LNCAP (cell line): ENCODE measurements around the gene XPO1.

ENCODE experiments used
- CTCF ChIP-seq: fragments of 450-650 bp; IDR thresholded peaks from 2 replicates; pipeline ENCODE4 v1.5.1; 2017; ENCODE audit warnings: mild to moderate bottlenecking

The XPO1 gene

DNA sequence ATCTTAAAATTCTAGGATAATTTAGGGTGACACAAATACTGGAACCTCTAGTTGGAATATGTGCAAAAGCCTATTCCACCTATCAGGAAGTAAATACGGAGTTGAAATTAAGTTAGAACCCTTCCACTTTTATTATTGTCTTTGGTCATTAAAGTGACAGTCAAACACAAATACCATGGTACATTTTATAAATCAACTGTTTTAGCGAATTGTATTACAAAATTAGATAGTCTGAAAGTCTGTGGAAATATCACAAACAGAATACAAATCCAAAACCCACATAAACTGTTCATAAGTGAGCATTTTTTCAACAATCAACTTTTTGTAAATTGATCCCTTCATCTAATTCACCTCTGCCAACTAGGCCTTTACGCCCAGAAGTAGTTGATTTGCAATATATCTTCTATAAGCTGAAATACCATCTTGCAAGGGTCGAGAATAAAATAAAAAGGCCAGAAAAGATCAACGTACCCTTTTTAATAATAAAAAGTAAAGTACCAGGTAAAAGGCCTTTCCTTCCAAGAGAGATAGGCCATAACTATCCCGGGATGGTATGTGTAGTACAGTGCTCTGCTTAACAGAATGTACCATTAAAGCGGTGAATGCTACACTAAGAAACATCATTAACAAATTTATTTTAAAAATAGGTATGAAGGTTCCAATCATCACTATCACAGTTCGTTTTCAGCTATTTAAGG is 68.6 kb downstream of the XPO1 start:
- no peak for TF ChIP-seq CTCF

DNA sequence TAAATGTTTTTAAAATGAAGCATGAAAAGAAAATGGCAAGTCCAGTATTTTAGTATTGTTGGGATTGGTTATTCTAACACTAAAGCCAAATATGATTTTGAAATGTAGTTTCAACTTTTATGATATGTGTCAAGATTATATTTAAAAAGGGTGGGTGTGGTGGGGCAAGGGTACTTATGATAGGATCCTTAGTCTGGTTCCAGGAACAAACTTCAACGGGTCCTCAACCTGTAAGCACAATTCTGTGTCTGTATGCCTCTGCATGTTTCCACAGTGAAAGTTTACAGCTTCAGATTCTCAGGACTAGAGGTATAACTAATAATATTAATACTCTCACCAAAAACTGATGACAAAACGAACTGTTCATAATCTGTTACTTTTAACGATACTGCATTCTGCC is 73.1 kb downstream of the XPO1 start:
- no peak for TF ChIP-seq CTCF

DNA sequence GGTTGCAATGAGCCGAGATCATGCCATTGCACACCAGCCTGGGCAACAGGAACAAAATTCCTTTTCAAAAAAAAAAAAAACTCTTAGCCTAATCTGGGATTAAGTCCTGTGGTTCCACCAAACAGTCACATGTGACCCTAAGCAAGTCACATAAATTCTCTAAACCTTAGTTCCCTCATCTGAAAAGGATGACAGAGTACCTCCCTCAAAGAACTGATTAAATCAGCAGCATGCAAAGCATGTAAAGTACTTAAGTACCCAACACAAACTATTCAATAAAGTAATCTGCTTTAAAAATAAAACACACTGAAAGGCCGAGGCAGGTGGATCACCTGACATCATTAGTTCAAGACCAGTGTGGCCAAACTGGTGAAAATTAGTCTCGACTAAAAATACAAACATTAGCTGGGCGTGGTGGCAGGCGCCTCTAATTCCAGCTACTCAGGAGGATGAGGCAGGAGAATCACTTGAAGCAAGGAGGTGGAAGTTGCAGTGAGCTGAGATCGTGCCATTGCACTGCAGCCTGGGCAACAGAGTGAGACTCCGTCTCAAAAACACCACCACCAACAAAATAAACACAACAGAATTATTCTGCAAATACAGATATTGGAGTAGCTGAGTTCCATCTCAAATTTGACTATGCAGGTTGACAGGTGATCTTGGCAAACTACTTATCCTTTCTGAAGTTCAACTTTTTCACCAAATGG is 74.2 kb downstream of the XPO1 start:
- TF ChIP-seq CTCF: no peak

DNA sequence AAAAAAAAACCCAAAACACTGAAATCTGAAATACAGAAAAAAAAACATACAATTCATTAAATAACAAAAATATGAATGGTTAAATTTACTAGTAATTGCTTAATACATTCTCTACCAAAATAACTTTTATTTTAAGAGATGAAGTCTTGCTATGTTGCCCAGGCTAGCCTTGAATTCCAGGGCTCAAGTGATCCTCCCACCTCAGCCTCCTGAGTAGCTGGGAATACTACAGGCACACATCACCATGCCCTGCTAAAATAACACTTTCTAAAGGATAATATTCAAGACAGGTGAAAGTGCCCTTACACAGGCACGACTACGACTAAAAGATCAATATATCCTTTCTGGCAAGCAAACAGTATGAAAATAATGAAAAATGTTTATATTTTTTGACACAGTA is 76.8 kb downstream of the XPO1 start:
- no peak for TF ChIP-seq CTCF

- TF ChIP-seq CTCF: no peak
Measured at GRCh38 chr2:61460163-61460562, 78.0 kb downstream of the XPO1 start.

GRCh38 chr2:61456746-61457420 is 81.3 kb downstream of the XPO1 start:
- TF ChIP-seq CTCF: no peak

GRCh38 chr2:61456070-61456745 is 81.9 kb downstream of the XPO1 start:
- no peak for TF ChIP-seq CTCF
